HCT116 (cell line): ENCODE data around the gene KRTAP4-5. TPM values are rescaled to one million over a fixed set of nuclear protein-coding genes. Genes with fewer than 3 reads are reported as not detected.
"Not testable (repeated sequence)": the region's sequence is repeated elsewhere in the genome, so short reads cannot be mapped to it uniquely, and the experiment has no call there.

Experiments used
- ATAC-seq: fragments of 200-7000 bp; cut with Tn5 transposase; 2 replicates; pipeline ENCODE4 v1.9.1; 2020; ENCODE audit warnings: mild to moderate bottlenecking, moderate library complexity
- BruUV-seq: library from RNA; stranded (reverse); fragments of 400-500 nt; replicated peaks from 2 replicates; lab custom pipeline; 2021; lab: Mats Ljungman, UMichigan
- CTCF ChIA-PET: fragments of 300-600 bp; sonication (Branson Sonifier 250); formaldehyde crosslinking; loops from one replicate; lab custom pipeline; 2021; ENCODE audit warnings: antibody characterized with exemption; lab: Charles Lee
- POLR2A ChIA-PET: fragments of 300-600, 350-600 bp; sonication (Branson Sonifier 250); formaldehyde crosslinking; loops from one replicate; lab custom pipeline; 2021; ENCODE audit warnings: antibody characterized with exemption; lab: Charles Lee
- RAD21 ChIA-PET, 2 experiments: fragments of 300-600 bp; sonication (Branson Sonifier 250); formaldehyde crosslinking; loops; one replicate each; lab custom pipeline; 2023; ENCODE audit warnings: low total read pairs in 2 of 2; ENCODE audit not compliant: uncharacterized antibody in 2 of 2, unreplicated experiment in 2 of 2, low non-redundant PET in 1 of 2; lab: Charles Lee
- DNase-seq: peaks from one replicate; pipeline ENCODE4 v3.0.0-alpha.2; 2010; ENCODE audit warnings: low read depth, low spot score
- H2AFZ ChIP-seq: fragments of 200-600 bp; shearing (Covaris generic), sonication (generic); 2 replicates; pipeline ENCODE4 v1.6.1; 2017; ENCODE audit warnings: low read depth, mixed run types, mixed read lengths, antibody characterized with exemption, low read length; ENCODE audit not compliant: poor library complexity, severe bottlenecking
- H3K27ac ChIP-seq: 2 replicates; pipeline ENCODE4 v1.5.1; 2012; ENCODE audit warnings: low read depth, low read length
- H3K27me3 ChIP-seq: fragments of 200-600 bp; sonication (generic); 2 replicates; pipeline ENCODE4 v1.6.1; 2016; ENCODE audit warnings: mixed run types, low read length, mixed read lengths; ENCODE audit not compliant: insufficient read depth
- H3K36me3 ChIP-seq, 2 experiments: fragments of 200-500 bp in 1 of 2; fragments of 200-600 bp in 1 of 2; sonication (Bioruptor generic) in 1 of 2; sonication (generic) in 1 of 2; 2 replicates each; pipeline versions ENCODE4 v1.5.1 to v1.6.1; 2014 to 2016; ENCODE audit warnings: low read length in 2 of 2, inconsistent platforms in 1 of 2, mixed read lengths in 1 of 2, mixed run types in 1 of 2; ENCODE audit not compliant: insufficient read depth in 2 of 2, control insufficient read depth in 1 of 2
- H3K4me1 ChIP-seq, 2 experiments: fragments of 200-600 bp in 1 of 2; sonication (generic) in 1 of 2; 2 replicates each; pipeline versions ENCODE4 v1.5.1 to v1.6.1; 2012 to 2017; ENCODE audit warnings: low read length in 2 of 2, inconsistent platforms in 1 of 2, mild to moderate bottlenecking in 1 of 2, mixed read lengths in 1 of 2, mixed run types in 1 of 2, moderate library complexity in 1 of 2; ENCODE audit not compliant: insufficient read depth in 2 of 2, control insufficient read depth in 1 of 2
- H3K4me2 ChIP-seq: fragments of 200-600 bp; sonication (generic); 2 replicates; pipeline ENCODE4 v1.6.1; 2017; ENCODE audit warnings: mixed run types, low read length, mixed read lengths
- H3K4me3 ChIP-seq, 2 experiments: fragments of 200-600 bp in 1 of 2; sonication (generic) in 1 of 2; replicated peaks in 1 of 2; 2 replicates each; pipeline ENCODE4 v1.5.1; 2011 to 2016; ENCODE audit warnings: low read length in 2 of 2, control low read depth in 1 of 2, low read depth in 1 of 2, mild to moderate bottlenecking in 1 of 2, mixed read lengths in 1 of 2, mixed run types in 1 of 2
- H3K79me2 ChIP-seq: fragments of 200-600 bp; sonication (generic); 2 replicates; pipeline ENCODE4 v1.6.1; 2017; ENCODE audit warnings: mild to moderate bottlenecking, mixed run types, low read length, moderate library complexity, mixed read lengths; ENCODE audit not compliant: insufficient read depth
- H3K9ac ChIP-seq: fragments of 200-600 bp; sonication (generic); 2 replicates; pipeline ENCODE4 v1.6.1; 2016; ENCODE audit warnings: low read length, mixed read lengths
- H3K9me2 ChIP-seq: fragments of 200-600 bp; sonication (generic), shearing (Covaris generic); 2 replicates; pipeline ENCODE4 v1.6.1; 2017; ENCODE audit warnings: mixed run types, mild to moderate bottlenecking, moderate library complexity; ENCODE audit not compliant: insufficient read depth
- H3K9me3 ChIP-seq, 2 experiments: fragments of 200-500 bp in 1 of 2; fragments of 200-600 bp in 1 of 2; sonication (Bioruptor generic) in 1 of 2; sonication (generic) in 1 of 2; 2 replicates each; pipeline ENCODE4 v1.6.1; 2014 to 2017; ENCODE audit warnings: low read length in 2 of 2, mixed read lengths in 2 of 2, inconsistent platforms in 1 of 2, low read depth in 1 of 2, mild to moderate bottlenecking in 1 of 2, mixed run types in 1 of 2, moderate library complexity in 1 of 2; ENCODE audit not compliant: control insufficient read depth in 1 of 2, insufficient read depth in 1 of 2
- H4K20me1 ChIP-seq: fragments of 200-600 bp; sonication (generic), shearing (Covaris generic); 2 replicates; pipeline ENCODE4 v1.6.1; 2017; ENCODE audit warnings: mixed run types, mild to moderate bottlenecking, moderate library complexity; ENCODE audit not compliant: insufficient read depth
- ATF3 ChIP-seq: IDR thresholded peaks from 2 replicates; pipeline ENCODE4 v1.6.1; 2012
- CBX3 ChIP-seq: IDR thresholded peaks from 2 replicates; pipeline ENCODE4 v1.6.1; 2012; ENCODE audit warnings: low read depth
- CTCF ChIP-seq, 3 experiments: fragments of 200-600 bp in 1 of 3; sonication (generic) in 1 of 3; IDR thresholded peaks in 2 of 3; conservative IDR thresholded peaks in 1 of 3; 2 replicates each; pipeline ENCODE4 v1.5.1; 2012 to 2017; ENCODE audit warnings: low read depth in 2 of 3, low read length in 2 of 3, antibody characterized with exemption in 1 of 3, borderline replicate concordance in 1 of 3, control low read depth in 1 of 3, mild to moderate bottlenecking in 1 of 3, mixed read lengths in 1 of 3, mixed run types in 1 of 3, moderate library complexity in 1 of 3; ENCODE audit not compliant: insufficient read depth in 1 of 3
- ELF1 ChIP-seq: IDR thresholded peaks from 2 replicates; pipeline ENCODE4 v1.6.1; 2012; ENCODE audit warnings: low read depth, borderline replicate concordance
- EZH2 ChIP-seq: fragments of 200-600 bp; sonication (generic); IDR thresholded peaks from 2 replicates; pipeline ENCODE4 v1.6.1; 2017; ENCODE audit warnings: antibody characterized with exemption, mixed run types
- EZH2phosphoT487 ChIP-seq: fragments of 200-600 bp; IDR thresholded peaks from 2 replicates; pipeline ENCODE4 v1.6.1; 2018; ENCODE audit warnings: antibody characterized with exemption, borderline replicate concordance
- JUND ChIP-seq: IDR thresholded peaks from 2 replicates; pipeline ENCODE4 v1.6.1; 2012
- POLR2A ChIP-seq: IDR thresholded peaks from 2 replicates; pipeline ENCODE4 v1.7.0; 2011; ENCODE audit warnings: borderline replicate concordance; ENCODE audit not compliant: insufficient read depth, insufficient read length; ENCODE audit errors: extremely low read depth
- POLR2AphosphoS5 ChIP-seq: IDR thresholded peaks from 2 replicates; pipeline ENCODE4 v1.6.1; 2011; ENCODE audit warnings: mild to moderate bottlenecking, low read depth, low read length, moderate library complexity
- RAD21 ChIP-seq: IDR thresholded peaks from 2 replicates; pipeline ENCODE4 v1.6.1; 2012; ENCODE audit warnings: low read depth, mild to moderate bottlenecking
- SIN3A ChIP-seq: IDR thresholded peaks from 2 replicates; pipeline ENCODE4 v1.6.1; 2012; ENCODE audit warnings: low read depth
- SP1 ChIP-seq: IDR thresholded peaks from 2 replicates; pipeline ENCODE4 v1.6.1; 2012; ENCODE audit warnings: low read depth
- SRF ChIP-seq: IDR thresholded peaks from 2 replicates; pipeline ENCODE4 v1.6.1; 2012; ENCODE audit warnings: low read depth
- TCF7L2 ChIP-seq: IDR thresholded peaks from 2 replicates; pipeline ENCODE4 v1.7.0; 2011; ENCODE audit warnings: borderline replicate concordance, inconsistent platforms; ENCODE audit not compliant: insufficient read depth, insufficient read length; ENCODE audit errors: extremely low read depth
- intact Hi-C: fragments of 100-400 bp; cut with micrococcal nuclease; formaldehyde crosslinking; loops from 2 replicates; pipeline ENCODE4 v1.10.0; 2022
- total RNA-seq: library from RNA; stranded (reverse); gene quantifications from one replicate; pipeline ENCODE4 v1.2.1, GENCODE V29; 2021; ENCODE audit not compliant: unreplicated experiment

The KRTAP4-5 gene
- total RNA-seq, 1 experiment from 2014 or later: not detected

- H3K9me3 ChIP-seq, BruUV-seq, H3K79me2 ChIP-seq, DNase-seq, H3K4me3 ChIP-seq, H4K20me1 ChIP-seq, H3K4me2 ChIP-seq, H3K27me3 ChIP-seq, intact Hi-C loops, H3K9ac ChIP-seq, H3K36me3 ChIP-seq, ATAC-seq, CTCF ChIA-PET, POLR2A ChIA-PET, H2AFZ ChIP-seq, H3K27ac ChIP-seq, H3K9me2 ChIP-seq, RAD21 ChIA-PET: not testable (repeated sequence)
- H3K4me1 ChIP-seq: peaks cover 0 to 10% of the 10 kb centered on the region in 2 experiments; a peak in 1 of 4 replicates
Measured at GRCh38 chr17:41189837-41190318, 40.3 kb upstream of the KRTAP4-5 start, which contains the start of gene KRTAP9-1. KRTAP9-1 (plus strand) TSS chr17:41189887; CDS start chr17:41189887, 0 bp downstream.

- no peaks in the 10 kb centered on the region for H3K9me2 ChIP-seq
- H3K79me2 ChIP-seq: no peaks in the 10 kb centered on the region
- H3K9ac ChIP-seq: no peak overlapping the region
- no peaks in the 10 kb centered on the region for H4K20me1 ChIP-seq
- H3K27me3 ChIP-seq: no peaks in the 10 kb centered on the region
- no peak overlapping the region for H3K4me3 ChIP-seq
- H3K27ac ChIP-seq: no peak overlapping the region
- TF ChIP-seq POLR2A: no peak
- no peak for TF ChIP-seq TCF7L2
- TF ChIP-seq ELF1: no peak
- TF ChIP-seq EZH2phosphoT487: no peak
- TF ChIP-seq POLR2AphosphoS5: no peak
- no peak for TF ChIP-seq ATF3
- TF ChIP-seq SP1: no peak
- no peak for TF ChIP-seq SRF
- TF ChIP-seq JUND: no peak
- no peak for TF ChIP-seq SIN3A
- no peak for TF ChIP-seq CBX3
- TF ChIP-seq EZH2: no peak
- no peak for TF ChIP-seq RAD21
- no peak for TF ChIP-seq CTCF (IDR thresholded peaks at IDR 0.05 in 2 of 3, conservative IDR thresholded peaks at IDR 0.05 in 1 of 3; ENCODE audit: borderline replicate concordance in 1 of 3, insufficient read depth in 1 of 3, low read depth in 2 of 3, low read length in 2 of 3)
- no peak overlapping the region for H3K4me2 ChIP-seq
- no peak overlapping the region for H2AFZ ChIP-seq
- BruUV-seq: no TSS peak
- intact Hi-C loops: no loop called here
- no peak for ATAC-seq
- no peak for DNase-seq
- H3K36me3 ChIP-seq: no peaks in the 10 kb centered on the region
- H3K4me1 ChIP-seq: peaks cover 0 to 10% of the 10 kb centered on the region in 2 experiments; a peak in 1 of 4 replicates
- CTCF ChIA-PET: no interaction called here
- H3K9me3 ChIP-seq: no peaks in the 10 kb centered on the region
- POLR2A ChIA-PET: no interaction called here
- RAD21 ChIA-PET: no interaction called here
Measured at GRCh38 chr17:41186872-41187271, 37.2 kb upstream of the KRTAP4-5 start.
